Transverse colon (tissue), 4 donors: ENCODE data around the gene CLK3.

ENCODE experiments used
- EP300 ChIP-seq: sonication (generic); formaldehyde crosslinking; IDR thresholded peaks from one replicate; pipeline ENCODE4 v1.6.1; 2017; ENCODE audit warnings: antibody characterized with exemption, low read depth
- POLR2A ChIP-seq: fragments of 450-650 bp; IDR thresholded peaks from one replicate; pipeline ENCODE4 v1.6.1; 2016; ENCODE audit warnings: antibody characterized with exemption, mild to moderate bottlenecking, moderate library complexity
- POLR2AphosphoS5 ChIP-seq, 3 donors: sonication (generic); formaldehyde crosslinking; IDR thresholded peaks; one replicate each; pipeline ENCODE4 v1.6.1; 2016; ENCODE audit warnings: antibody characterized with exemption in 3 of 3
- TF ChIP-seq, protein P1 (sequence below), 5 experiments: fragments of 200-600 bp in 3 of 5; fragments of 450-650 bp in 2 of 5; sonication (generic) in 3 of 5; IDR thresholded peaks; 1 replicate in 2 of 5; 2 replicates in 3 of 5; pipeline ENCODE4 v1.5.1; 2016 to 2017; ENCODE audit warnings: antibody characterized with exemption in 5 of 5, inconsistent platforms in 3 of 5, mild to moderate bottlenecking in 2 of 5, moderate library complexity in 1 of 5

DNA sequence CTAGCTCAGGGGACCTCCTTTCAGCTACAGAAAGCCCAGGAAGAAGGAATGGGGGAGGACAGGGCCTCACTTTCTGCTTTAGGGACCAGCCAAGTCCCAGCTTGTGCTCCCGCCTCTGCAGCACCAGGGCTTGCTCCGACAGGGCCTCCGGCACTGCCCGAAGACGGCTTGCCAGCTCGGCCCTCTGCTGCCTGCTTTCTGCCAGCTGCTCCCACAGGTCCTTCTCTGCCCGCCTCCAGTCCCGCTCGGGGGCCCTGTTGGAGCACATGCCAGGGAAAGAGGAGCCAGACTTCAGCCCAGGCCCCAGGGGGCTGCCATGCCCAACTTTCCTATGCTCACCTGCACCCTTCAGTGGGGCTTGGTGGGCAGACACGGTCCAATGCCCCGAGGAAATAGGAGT is 4.3 kb upstream of the CLK3 start:
- TF ChIP-seq POLR2AphosphoS5 (IDR thresholded peaks at IDR 0.05) = no peak
- TF ChIP-seq, protein P1, sequence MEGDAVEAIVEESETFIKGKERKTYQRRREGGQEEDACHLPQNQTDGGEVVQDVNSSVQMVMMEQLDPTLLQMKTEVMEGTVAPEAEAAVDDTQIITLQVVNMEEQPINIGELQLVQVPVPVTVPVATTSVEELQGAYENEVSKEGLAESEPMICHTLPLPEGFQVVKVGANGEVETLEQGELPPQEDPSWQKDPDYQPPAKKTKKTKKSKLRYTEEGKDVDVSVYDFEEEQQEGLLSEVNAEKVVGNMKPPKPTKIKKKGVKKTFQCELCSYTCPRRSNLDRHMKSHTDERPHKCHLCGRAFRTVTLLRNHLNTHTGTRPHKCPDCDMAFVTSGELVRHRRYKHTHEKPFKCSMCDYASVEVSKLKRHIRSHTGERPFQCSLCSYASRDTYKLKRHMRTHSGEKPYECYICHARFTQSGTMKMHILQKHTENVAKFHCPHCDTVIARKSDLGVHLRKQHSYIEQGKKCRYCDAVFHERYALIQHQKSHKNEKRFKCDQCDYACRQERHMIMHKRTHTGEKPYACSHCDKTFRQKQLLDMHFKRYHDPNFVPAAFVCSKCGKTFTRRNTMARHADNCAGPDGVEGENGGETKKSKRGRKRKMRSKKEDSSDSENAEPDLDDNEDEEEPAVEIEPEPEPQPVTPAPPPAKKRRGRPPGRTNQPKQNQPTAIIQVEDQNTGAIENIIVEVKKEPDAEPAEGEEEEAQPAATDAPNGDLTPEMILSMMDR (IDR thresholded peaks at IDR 0.05) = no peak
- no peak for TF ChIP-seq EP300
- TF ChIP-seq POLR2A = no peak
